Measurements from ENCODE around the gene TRPV4. TPM values are rescaled to one million over a fixed set of nuclear protein-coding genes. Genes with fewer than 3 reads are reported as not detected.

The TRPV4 gene
- total RNA-seq, 6 donors from 2014 or later: 2.2 to 9.7 (median 5.4) TPM

GRCh38 chr12:109744986-109745942 lies 87.9 kb downstream of the TRPV4 start:
- H3K27me3 ChIP-seq: no peaks in the 10 kb centered on the region
- peaks cover 0 to 14% (median 5%) of the 10 kb centered on the region in 4 donors for H3K4me1 ChIP-seq
- no peaks in the 10 kb centered on the region for H3K36me3 ChIP-seq
- no peaks in the 10 kb centered on the region for H3K9me3 ChIP-seq
- DNase-seq (peak in 1 of 2 donors; percentile 15), ATAC-seq (ENCODE audit: low FRiP score in 2 of 2) (no peak)
- no peak for TF ChIP-seq CTCF (IDR thresholded peaks at IDR 0.05)
- no peak for TF ChIP-seq POLR2AphosphoS5 (IDR thresholded peaks at IDR 0.05)
- no peak for TF ChIP-seq POLR2A (IDR thresholded peaks at IDR 0.05)
- no peak for TF ChIP-seq EP300 (IDR thresholded peaks at IDR 0.05)
- H3K27ac ChIP-seq: peak overlapping the region in 1 of 4 donors; percentile 54
- H3K4me3 ChIP-seq: no peak overlapping the region
- WGBS, 2 donors: 26 to 33% methylated on average over 8 of the region's 8 CpGs

DNA sequence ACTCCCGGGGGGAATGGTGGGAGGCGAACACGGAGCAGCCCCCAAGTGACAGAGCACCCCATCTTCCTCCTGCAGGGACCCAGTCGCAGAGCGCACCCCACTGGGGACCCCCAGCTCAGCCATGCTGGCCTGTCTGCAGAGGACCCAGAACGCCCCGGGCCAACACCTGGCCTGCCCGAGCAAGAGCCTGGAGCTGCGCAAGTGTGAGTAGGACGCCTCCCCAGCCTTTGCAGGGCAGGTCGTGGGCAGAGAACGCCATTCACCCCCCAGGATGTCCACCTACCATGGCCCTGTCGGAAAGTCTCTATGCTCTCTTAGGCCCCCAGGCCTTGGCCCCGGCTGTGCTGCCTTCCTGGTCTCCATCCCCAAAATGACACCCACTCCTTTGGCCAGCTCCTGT lies 89.2 kb downstream of the TRPV4 start:
- TF ChIP-seq EP300 (IDR thresholded peaks at IDR 0.05) (no peak), CTCF (IDR thresholded peaks at IDR 0.05) (no peak), POLR2A (IDR thresholded peaks at IDR 0.05) (no peak), POLR2AphosphoS5 (IDR thresholded peaks at IDR 0.05) (no peak)
- Histone ChIP-seq H3K27ac (peak overlapping the region in 2 of 4 donors; percentile 49 to 54), H3K9me3 (no peaks in the 10 kb centered on the region), H3K4me3 (no peak overlapping the region), H3K4me1 (peaks cover 0 to 14% (median 8%) of the 10 kb centered on the region in 4 donors), H3K27me3 (no peaks in the 10 kb centered on the region), H3K36me3 (no peaks in the 10 kb centered on the region)
- DNase-seq (peak; percentile 8 to 53), ATAC-seq (ENCODE audit: low FRiP score in 2 of 2) (peak in 1 of 2 donors; percentile 25)
- 100% methylated on average over 6 to 7 of the region's 14 CpGs for WGBS, 2 donors

GRCh38 chr12:109743076-109743910 lies 89.9 kb downstream of the TRPV4 start:
- Histone ChIP-seq H3K36me3 (no peaks in the 10 kb centered on the region), H3K27ac (peak overlapping the region in 2 of 4 donors; percentile 49 to 54), H3K27me3 (no peaks in the 10 kb centered on the region), H3K4me3 (no peak overlapping the region), H3K4me1 (peaks cover 0 to 20% (median 8%) of the 10 kb centered on the region in 4 donors), H3K9me3 (no peaks in the 10 kb centered on the region)
- DNase-seq (peak in 1 of 2 donors; percentile 12), ATAC-seq (ENCODE audit: low FRiP score in 2 of 2) (no peak)
- TF ChIP-seq CTCF (IDR thresholded peaks at IDR 0.05): no peak
- no peak for TF ChIP-seq EP300 (IDR thresholded peaks at IDR 0.05)
- TF ChIP-seq POLR2AphosphoS5 (IDR thresholded peaks at IDR 0.05): no peak
- TF ChIP-seq POLR2A (IDR thresholded peaks at IDR 0.05): no peak
- 83 to 87% methylated on average over 6 to 17 of the region's 17 CpGs for WGBS, 2 donors

- no peaks in the 10 kb centered on the region for H3K27me3 ChIP-seq
- H3K27ac ChIP-seq: no peak overlapping the region
- peak in 1 of 2 donors; percentile 4 for DNase-seq
- no peaks in the 10 kb centered on the region for H3K36me3 ChIP-seq
- H3K9me3 ChIP-seq: no peaks in the 10 kb centered on the region
- no peak for ATAC-seq (ENCODE audit: low FRiP score in 2 of 2)
- H3K4me1 ChIP-seq: peaks cover 0 to 24% (median 8%) of the 10 kb centered on the region in 4 donors
- no peak overlapping the region for H3K4me3 ChIP-seq
- 79 to 89% methylated on average over 12 to 14 of the region's 14 CpGs for WGBS, 2 donors
- no peak for TF ChIP-seq EP300 (IDR thresholded peaks at IDR 0.05)
- TF ChIP-seq CTCF (IDR thresholded peaks at IDR 0.05): no peak
- TF ChIP-seq POLR2AphosphoS5 (IDR thresholded peaks at IDR 0.05): no peak
These were observed 91.1 kb downstream of the TRPV4 start for GRCh38 chr12:109741970-109742703.
